ENCODE results near the gene MT1F. TPM values are rescaled to one million over a fixed set of nuclear protein-coding genes. Genes with fewer than 3 reads are reported as not detected.

MT1F gene
- polyA plus RNA-seq, 3 donors = 10.2 to 21.9 (median 13.6) TPM

DNA sequence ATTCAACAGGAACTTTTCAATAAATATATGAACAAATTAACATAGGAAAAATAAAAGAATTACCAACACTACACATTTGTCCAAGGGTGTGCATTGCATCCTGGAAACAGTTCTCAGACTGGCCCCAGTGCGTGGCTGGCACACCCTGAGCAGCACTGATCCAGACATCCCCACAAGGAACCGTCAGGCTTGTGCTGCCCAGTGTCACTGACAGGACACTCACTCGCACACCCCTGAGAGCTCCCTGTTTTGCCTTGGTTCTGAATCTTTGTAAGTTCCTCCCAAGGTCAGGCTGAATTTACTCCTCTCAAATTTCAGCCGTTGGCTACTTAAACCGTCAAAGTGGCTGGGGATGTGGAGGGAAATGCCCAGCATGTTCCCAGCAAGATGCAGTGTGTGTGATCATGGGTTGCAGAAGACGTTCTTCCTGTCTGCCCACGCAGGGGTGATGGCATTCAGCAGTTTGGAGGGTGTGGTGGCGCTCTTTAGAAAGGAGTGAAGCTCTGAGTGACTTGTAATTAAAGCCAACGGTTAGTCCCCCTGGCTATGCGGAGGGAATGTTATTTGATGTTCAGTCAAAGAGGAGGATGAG lies 47.6 kb upstream of the MT1F start:
- Histone ChIP-seq H2AFZ (ENCODE audit: insufficient read depth, low read depth, low read length, poor library complexity, severe bottlenecking) (peak overlapping the region; percentile 61), H3K4me1 (ENCODE audit: control insufficient read depth in 1 of 2, insufficient read depth in 2 of 2, low read length in 2 of 2) (peaks cover 34 to 41% of the 10 kb centered on the region in 2 donors), H3K27me3 (ENCODE audit: control insufficient read depth in 2 of 2, insufficient read depth in 2 of 2, low read length in 2 of 2) (peaks cover 0 to 1% of the 10 kb centered on the region in 2 donors), H3K4me3 (replicated peaks in 1 of 3; ENCODE audit: low read depth in 2 of 3, low read length in 3 of 3) (peak overlapping the region; percentile 87 to 97 (median 87)), H3K4me2 (replicated peaks; ENCODE audit: extremely low read depth, low read length, poor library complexity, severe bottlenecking) (peak overlapping the region; percentile 87), H3K27ac (ENCODE audit: low read depth in 1 of 2, low read length in 2 of 2) (peak overlapping the region; percentile 81 to 93), H3K9ac (ENCODE audit: insufficient read depth, low read length, poor library complexity, severe bottlenecking) (peak overlapping the region; percentile 65), H4K20me1 (ENCODE audit: insufficient read depth, low read length) (no peaks in the 10 kb centered on the region), H3K36me3 (replicated peaks in 1 of 2; ENCODE audit: control insufficient read depth in 1 of 2, insufficient read depth in 2 of 2, low read length in 2 of 2) (no peaks in the 10 kb centered on the region), H3K9me3 (replicated peaks in 1 of 2; ENCODE audit: control insufficient read depth in 1 of 2, insufficient read depth in 1 of 2, low read length in 2 of 2) (no peaks in the 10 kb centered on the region), H3K79me2 (ENCODE audit: insufficient read depth, low read length) (no peaks in the 10 kb centered on the region)
- WGBS (ENCODE audit: insufficient coverage) = 38% methylated on average over 9 of the region's 10 CpGs
- Mint-ChIP-seq H3K4me1 (peaks cover 43% of the 10 kb centered on the region), H3K36me3 (no peaks in the 10 kb centered on the region), H3K9me3 (peaks cover 0 to 3% (median 0%) of the 10 kb centered on the region in 7 donors), H3K4me3 (peak overlapping the region; percentile 87 to 94), H3K27ac (peak overlapping the region; percentile 87 to 96 (median 94)), H3K27me3 (ENCODE audit: low read depth in 3 of 3) (peaks cover 4 to 7% (median 5%) of the 10 kb centered on the region in 3 donors)
- TF ChIP-seq, protein P1, sequence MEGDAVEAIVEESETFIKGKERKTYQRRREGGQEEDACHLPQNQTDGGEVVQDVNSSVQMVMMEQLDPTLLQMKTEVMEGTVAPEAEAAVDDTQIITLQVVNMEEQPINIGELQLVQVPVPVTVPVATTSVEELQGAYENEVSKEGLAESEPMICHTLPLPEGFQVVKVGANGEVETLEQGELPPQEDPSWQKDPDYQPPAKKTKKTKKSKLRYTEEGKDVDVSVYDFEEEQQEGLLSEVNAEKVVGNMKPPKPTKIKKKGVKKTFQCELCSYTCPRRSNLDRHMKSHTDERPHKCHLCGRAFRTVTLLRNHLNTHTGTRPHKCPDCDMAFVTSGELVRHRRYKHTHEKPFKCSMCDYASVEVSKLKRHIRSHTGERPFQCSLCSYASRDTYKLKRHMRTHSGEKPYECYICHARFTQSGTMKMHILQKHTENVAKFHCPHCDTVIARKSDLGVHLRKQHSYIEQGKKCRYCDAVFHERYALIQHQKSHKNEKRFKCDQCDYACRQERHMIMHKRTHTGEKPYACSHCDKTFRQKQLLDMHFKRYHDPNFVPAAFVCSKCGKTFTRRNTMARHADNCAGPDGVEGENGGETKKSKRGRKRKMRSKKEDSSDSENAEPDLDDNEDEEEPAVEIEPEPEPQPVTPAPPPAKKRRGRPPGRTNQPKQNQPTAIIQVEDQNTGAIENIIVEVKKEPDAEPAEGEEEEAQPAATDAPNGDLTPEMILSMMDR (IDR thresholded peaks at IDR 0.05) = no peak
- peak in 2 of 3 donors; percentile 65 to 74 for DNase-seq
- intact Hi-C loops (cut with micrococcal nuclease) = no loop called here

DNA sequence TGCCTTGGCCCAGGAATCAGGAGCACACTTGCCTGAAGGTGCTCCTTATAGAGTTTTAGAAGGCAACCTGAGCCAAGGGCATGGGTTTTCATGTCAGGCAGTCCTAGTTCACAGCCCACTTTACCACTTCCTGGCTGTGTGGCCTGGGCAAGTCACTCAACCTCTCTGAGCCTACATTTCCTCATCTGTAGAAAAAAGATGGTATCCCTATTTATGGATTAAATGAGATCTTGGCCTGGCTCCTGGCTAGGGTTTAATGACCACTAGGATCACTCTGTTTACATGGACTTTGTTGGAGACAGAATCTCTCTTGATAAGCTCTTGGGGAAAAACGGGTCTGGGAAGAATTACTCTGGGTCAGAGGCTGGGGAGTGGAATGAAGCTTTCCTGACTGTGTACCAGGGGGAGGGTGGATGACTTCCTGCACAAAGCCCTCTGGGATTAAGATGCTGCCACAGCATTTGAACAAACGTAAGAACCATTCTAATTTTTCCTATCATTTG lies 47.1 kb upstream of the MT1F start:
- TF ChIP-seq, protein P1 (IDR thresholded peaks at IDR 0.05) = no peak
- Histone ChIP-seq H3K4me3 (replicated peaks in 1 of 3; ENCODE audit: low read depth in 2 of 3, low read length in 3 of 3) (peak overlapping the region in 1 of 3 experiments; percentile 97), H3K27ac (ENCODE audit: low read depth in 1 of 2, low read length in 2 of 2) (peak overlapping the region; percentile 81 to 93), H4K20me1 (ENCODE audit: insufficient read depth, low read length) (no peaks in the 10 kb centered on the region), H3K79me2 (ENCODE audit: insufficient read depth, low read length) (no peaks in the 10 kb centered on the region), H3K36me3 (replicated peaks in 1 of 2; ENCODE audit: control insufficient read depth in 1 of 2, insufficient read depth in 2 of 2, low read length in 2 of 2) (no peaks in the 10 kb centered on the region), H3K4me2 (replicated peaks; ENCODE audit: extremely low read depth, low read length, poor library complexity, severe bottlenecking) (peak overlapping the region; percentile 87), H3K9ac (ENCODE audit: insufficient read depth, low read length, poor library complexity, severe bottlenecking) (no peak overlapping the region), H3K9me3 (replicated peaks in 1 of 2; ENCODE audit: control insufficient read depth in 1 of 2, insufficient read depth in 1 of 2, low read length in 2 of 2) (no peaks in the 10 kb centered on the region), H2AFZ (ENCODE audit: insufficient read depth, low read depth, low read length, poor library complexity, severe bottlenecking) (peak overlapping the region; percentile 61), H3K27me3 (ENCODE audit: control insufficient read depth in 2 of 2, insufficient read depth in 2 of 2, low read length in 2 of 2) (peaks cover 0 to 3% of the 10 kb centered on the region in 2 donors), H3K4me1 (ENCODE audit: control insufficient read depth in 1 of 2, insufficient read depth in 2 of 2, low read length in 2 of 2) (peaks cover 34 to 41% of the 10 kb centered on the region in 2 donors)
- 94% methylated on average over 2 of the region's 2 CpGs for WGBS (ENCODE audit: insufficient coverage)
- peak in 1 of 3 donors; percentile 12 for DNase-seq
- peak overlapping the region in 1 of 2 donors; percentile 87 for H3K4me3 Mint-ChIP-seq
- H3K36me3 Mint-ChIP-seq = no peaks in the 10 kb centered on the region
- H3K27ac Mint-ChIP-seq = peak overlapping the region; percentile 87 to 96 (median 94)
- intact Hi-C loops (cut with micrococcal nuclease) = no loop called here
- H3K4me1 Mint-ChIP-seq = peaks cover 43% of the 10 kb centered on the region
- peaks cover 0 to 3% (median 0%) of the 10 kb centered on the region in 7 donors for H3K9me3 Mint-ChIP-seq
- peaks cover 5 to 7% (median 5%) of the 10 kb centered on the region in 3 donors for H3K27me3 Mint-ChIP-seq (ENCODE audit: low read depth in 3 of 3)

Data from CD14-positive monocyte (primary cell).